ENCODE data around the gene TOLLIP. TPM values are rescaled to one million over a fixed set of nuclear protein-coding genes. Genes with fewer than 3 reads are reported as not detected.

TOLLIP gene
- total RNA-seq, 1 experiment from 2014 or later: 29.5 TPM

GRCh38 chr11:1231396-1232020 lies 77.9 kb downstream of the TOLLIP start:
- BruUV-seq (replicated peaks): no TSS peak
- H3K27me3 ChIP-seq (ENCODE audit: insufficient read depth, low read depth): no peaks in the 10 kb centered on the region

GRCh38 chr11:1230456-1231395 lies 78.7 kb downstream of the TOLLIP start:
- TF ChIP-seq EZH2 (IDR thresholded peaks at IDR 0.05; ENCODE audit: low read depth) (no peak), CTCF (conservative IDR thresholded peaks at IDR 0.05) (no peak)
- Histone ChIP-seq H4K20me1 (ENCODE audit: insufficient read depth) (no peaks in the 10 kb centered on the region), H3K27me3 (ENCODE audit: insufficient read depth, low read depth) (no peaks in the 10 kb centered on the region), H3K4me2 (no peak overlapping the region), H3F3A (ENCODE audit: insufficient read depth, low read depth) (no peaks in the 10 kb centered on the region), H3K4me3 (no peak overlapping the region), H3K79me2 (ENCODE audit: low read depth) (no peaks in the 10 kb centered on the region), H3K9me3 (ENCODE audit: insufficient read depth, low read depth) (no peaks in the 10 kb centered on the region), H3K36me3 (ENCODE audit: low read depth) (no peaks in the 10 kb centered on the region), H3K27ac (no peak overlapping the region), H2AFZ (no peak overlapping the region), H3K9me2 (ENCODE audit: insufficient read depth) (no peaks in the 10 kb centered on the region), H3K4me1 (replicated peaks; ENCODE audit: insufficient read depth) (peaks cover 7% of the 10 kb centered on the region)
- no peak for DNase-seq
- intact Hi-C loops (cut with micrococcal nuclease; ENCODE audit: unreplicated experiment): no loop called here
- BruUV-seq (replicated peaks): no TSS peak
- ChIA-PET CTCF (interaction anchor here (0.7 kb wide), 1 partner anchor 114 kb away, joined by 5 read pairs; no protein-coding TSS in a partner anchor), POLR2A (ENCODE audit: unreplicated experiment) (no interaction called here)

More at GRCh38 chr11:1231396-1232020, 77.9 kb downstream of the TOLLIP start:
- H2AFZ ChIP-seq: no peak overlapping the region
- POLR2A ChIA-PET (ENCODE audit: unreplicated experiment): no interaction called here
- H3K27ac ChIP-seq: no peak overlapping the region
- H3K79me2 ChIP-seq (ENCODE audit: low read depth): no peaks in the 10 kb centered on the region
- no peaks in the 10 kb centered on the region for H3K36me3 ChIP-seq (ENCODE audit: low read depth)
- H3F3A ChIP-seq (ENCODE audit: insufficient read depth, low read depth): no peaks in the 10 kb centered on the region
- H4K20me1 ChIP-seq (ENCODE audit: insufficient read depth): no peaks in the 10 kb centered on the region
- H3K9me3 ChIP-seq (ENCODE audit: insufficient read depth, low read depth): no peaks in the 10 kb centered on the region
- H3K4me3 ChIP-seq: no peak overlapping the region
- no peak overlapping the region for H3K4me2 ChIP-seq
- DNase-seq: no peak
- TF ChIP-seq CTCF (conservative IDR thresholded peaks at IDR 0.05) (no peak), EZH2 (IDR thresholded peaks at IDR 0.05; ENCODE audit: low read depth) (no peak)
- intact Hi-C loops (cut with micrococcal nuclease; ENCODE audit: unreplicated experiment): loop anchor here (2.0 kb wide), 1 partner anchor 117 kb away; no protein-coding TSS in a partner anchor
- CTCF ChIA-PET: interaction anchor here (0.7 kb wide), 1 partner anchor 115 kb away, joined by 5 read pairs; no protein-coding TSS in a partner anchor
- peaks cover 7% of the 10 kb centered on the region for H3K4me1 ChIP-seq (replicated peaks; ENCODE audit: insufficient read depth)
- H3K9me2 ChIP-seq (ENCODE audit: insufficient read depth): no peaks in the 10 kb centered on the region

GRCh38 chr11:1230121-1230455 lies 79.3 kb downstream of the TOLLIP start:
- Histone ChIP-seq H3F3A (ENCODE audit: insufficient read depth, low read depth) (no peaks in the 10 kb centered on the region), H2AFZ (no peak overlapping the region), H3K27ac (no peak overlapping the region), H3K79me2 (ENCODE audit: low read depth) (0 out of 2 replicates have a peak, but pooled peaks cover under 1% of the 10 kb centered on the region), H3K4me2 (no peak overlapping the region), H3K9me2 (ENCODE audit: insufficient read depth) (no peaks in the 10 kb centered on the region), H3K36me3 (ENCODE audit: low read depth) (no peaks in the 10 kb centered on the region), H3K4me3 (no peak overlapping the region), H3K4me1 (replicated peaks; ENCODE audit: insufficient read depth) (peaks cover 7% of the 10 kb centered on the region), H4K20me1 (ENCODE audit: insufficient read depth) (no peaks in the 10 kb centered on the region), H3K27me3 (ENCODE audit: insufficient read depth, low read depth) (no peaks in the 10 kb centered on the region), H3K9me3 (ENCODE audit: insufficient read depth, low read depth) (no peaks in the 10 kb centered on the region)
- no peak for DNase-seq
- POLR2A ChIA-PET (ENCODE audit: unreplicated experiment): no interaction called here
- no TSS peak for BruUV-seq (replicated peaks)
- intact Hi-C loops (cut with micrococcal nuclease; ENCODE audit: unreplicated experiment): no loop called here
- CTCF ChIA-PET: no interaction called here
- TF ChIP-seq EZH2 (IDR thresholded peaks at IDR 0.05; ENCODE audit: low read depth) (no peak), CTCF (conservative IDR thresholded peaks at IDR 0.05) (no peak)
